Measurements from ENCODE around the gene FGF18. TPM values are rescaled to one million over a fixed set of nuclear protein-coding genes. Genes with fewer than 3 reads are reported as not detected.

The FGF18 gene, protein sequence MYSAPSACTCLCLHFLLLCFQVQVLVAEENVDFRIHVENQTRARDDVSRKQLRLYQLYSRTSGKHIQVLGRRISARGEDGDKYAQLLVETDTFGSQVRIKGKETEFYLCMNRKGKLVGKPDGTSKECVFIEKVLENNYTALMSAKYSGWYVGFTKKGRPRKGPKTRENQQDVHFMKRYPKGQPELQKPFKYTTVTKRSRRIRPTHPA
- total RNA-seq = not detected in 2 replicates

DNA sequence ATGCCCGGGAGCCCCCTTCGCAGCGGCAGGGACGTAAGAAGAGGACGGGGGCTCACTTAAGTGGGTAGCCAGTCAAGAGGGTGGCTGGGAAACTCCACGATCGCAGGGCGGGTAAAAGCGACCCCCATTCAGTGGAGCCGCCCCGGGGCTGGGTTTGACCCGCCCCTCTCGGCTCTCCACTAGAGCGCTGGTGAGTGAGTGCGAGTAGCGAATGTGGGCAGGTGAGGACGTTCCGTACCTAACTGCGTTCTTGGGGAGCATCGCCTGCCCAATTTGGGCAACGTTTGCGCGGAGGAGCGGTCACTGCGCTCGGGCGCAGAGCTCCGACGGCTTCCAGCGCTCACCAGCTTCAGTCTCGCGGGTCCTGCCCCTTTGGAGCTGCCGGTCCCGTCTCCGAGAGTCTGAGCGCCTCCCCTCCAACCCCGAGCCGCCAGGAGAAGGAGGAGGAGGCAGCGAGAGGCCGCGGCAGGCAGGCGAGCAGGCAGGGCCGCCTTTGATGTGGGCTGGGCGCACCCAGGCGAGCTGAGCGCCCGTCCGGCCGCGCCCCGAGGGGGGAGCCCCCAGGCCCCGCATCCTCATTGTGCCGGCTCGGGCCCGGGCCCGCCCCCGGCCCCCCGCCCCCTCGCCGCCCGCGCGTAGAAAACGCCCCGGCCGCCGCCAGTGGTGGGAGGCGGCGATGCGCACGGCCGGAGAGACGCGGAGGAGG, at the start of gene FGF18:
FGF18 (plus strand) TSS at position 666 of the 706 bp plus-strand sequence. CDS start 553 bp downstream, outside the sequence.

DNA sequence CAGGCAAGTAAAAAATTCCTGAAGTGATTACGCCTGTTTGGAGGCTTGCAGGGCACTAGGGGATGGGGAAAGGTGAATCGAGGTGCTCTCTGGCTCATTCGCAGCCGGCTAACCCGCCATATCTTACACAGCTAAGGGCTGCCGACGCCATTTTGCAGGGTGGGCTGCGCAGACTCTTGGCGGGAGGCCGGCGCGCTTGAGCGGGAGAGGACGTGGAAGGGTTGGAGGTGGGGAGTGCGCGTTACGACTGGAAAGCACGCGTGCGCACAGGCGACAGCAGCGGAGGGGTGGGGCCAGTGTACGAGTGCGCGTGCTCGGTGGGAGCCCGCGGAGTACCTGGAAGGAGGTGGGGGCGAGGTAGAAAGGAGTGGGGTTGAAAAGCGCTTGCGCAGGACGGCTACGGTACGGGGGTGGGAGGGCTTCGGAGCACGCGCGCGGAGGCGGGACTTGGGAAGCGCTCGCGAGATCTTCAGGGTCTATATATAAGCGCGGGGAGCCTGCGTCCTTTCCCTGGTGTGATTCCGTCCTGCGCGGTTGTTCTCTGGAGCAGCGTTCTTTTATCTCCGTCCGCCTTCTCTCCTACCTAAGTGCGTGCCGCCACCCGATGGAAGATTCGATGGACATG, 32.0 kb upstream of the FGF18 start, which contains the start of gene NPM1:
NPM1 (plus strand) TSS at position 505 of the 625 bp plus-strand sequence; CDS start at position 605, 100 bp downstream.

Other genes starting within 250 kb of the FGF18 start
- gene TLX3, start 110.4 kb upstream of the FGF18 start, total RNA-seq = 0.23 TPM in 1 of 2 replicates, not detected in the other
- gene NPM1, start 31.8 kb upstream of the FGF18 start, total RNA-seq = 2,999 and 3,945 TPM in 2 replicates